Pancreas (tissue), 10 donors: ENCODE results near the gene PRRX2. TPM values are rescaled to one million over a fixed set of nuclear protein-coding genes. Genes with fewer than 3 reads are reported as not detected.

Experiments used
- ATAC-seq, 4 donors: fragments of 200-7000 bp; cut with Tn5 transposase; one replicate each; pipeline versions ENCODE4 v1.8.0 to v1.9.1; 2020; ENCODE audit warnings: mild to moderate bottlenecking in 4 of 4, moderate library complexity in 4 of 4
- DNase-seq, 6 donors: peaks; one replicate each; pipeline ENCODE4 v3.0.0-alpha.2; 2020
- FAIRE-seq: peaks from 2 replicates; lab custom pipeline; 2012; peaks lifted over from hg19 to GRCh38; lab: Jason Lieb, UNC
- H3K27ac ChIP-seq, 4 donors: fragments of 200-600 bp; sonication (generic); 1 replicate in 3 of 4; 2 replicates in 1 of 4; pipeline versions ENCODE4 v1.5.0 to v1.8.0; 2020
- H3K27me3 ChIP-seq, 4 donors: fragments of 200-600 bp; one replicate each; pipeline ENCODE4 v1.8.0; 2021
- H3K36me3 ChIP-seq, 3 donors: fragments of 200-600 bp; sonication (generic) in 1 of 3; one replicate each; pipeline versions ENCODE4 v1.5.0 to v1.8.0; 2020 to 2021
- H3K4me1 ChIP-seq, 3 donors: fragments of 200-600 bp; one replicate each; pipeline ENCODE4 v1.8.0; 2021
- H3K4me3 ChIP-seq, 4 donors: fragments of 200-600 bp; sonication (generic) in 2 of 4; one replicate each; pipeline versions ENCODE4 v1.5.0 to v1.8.0; 2020 to 2021
- H3K9me3 ChIP-seq, 4 donors: fragments of 200-600 bp; one replicate each; pipeline ENCODE4 v1.8.0; 2021
- CTCF ChIP-seq, 4 donors: fragments of 200-600 bp; sonication (generic) in 3 of 4; IDR thresholded peaks; one replicate each; pipeline versions ENCODE4 v1.5.0 to v1.8.0; 2021; ENCODE audit warnings: antibody characterized with exemption in 4 of 4
- WGBS, 2 donors: extraction: QIAGEN DNeasy Blood & Tissue Kit; methylation state at CpG; one replicate each; pipeline ENCODE4 v1.1.7; 2013; 5-methylcytosine and 5-hydroxymethylcytosine counted together
- intact Hi-C, 3 donors: fragments of 100-400 bp; cut with DNase I; formaldehyde crosslinking; loops; one replicate each; pipeline versions ENCODE4 v1.11.1 to v1.14.2; 2022
- polyA plus RNA-seq, 2 donors: library from polyadenylated mRNA; stranded (reverse); fragments of 200-250 nt; gene quantifications; one replicate each; pipeline ENCODE4 v1.2.3, GENCODE V29; 2013
- total RNA-seq, 6 donors: library from RNA; stranded (reverse); fragmentation: NEBNext Ultra II Directional in 4 of 6; extraction: Animal tissue kit (Norgen Biotek cat#: 25700) in 4 of 6; gene quantifications; one replicate each; pipeline versions ENCODE4 v1.2.1 to v1.2.4, GENCODE V29; 2021 to 2023
- donor health status: healthy with polysubstance abuse.
- donor health status: DM: no; HTN: no; CAD: no; lungs with moderate emphysema.
- donor health status: DM: no; HTN: no; CAD: no.
- donor health status: control.
- donor health status: control.
- donor health status: Bipolar disorder and iron deficiency.
- donor health status: DM: yes; HTN: yes; CAD: no.
- donor health status: DM: no; HTN: no; CAD: no.
- donor health status: DM: no; HTN: no; CAD: no.
- donor health status: DM: yes; HTN: yes; CAD: no.

PRRX2 gene
- total and polyA plus RNA-seq, 8 donors: 0.16 to 2.0 (median 0.64) TPM; not detected in 1

DNA sequence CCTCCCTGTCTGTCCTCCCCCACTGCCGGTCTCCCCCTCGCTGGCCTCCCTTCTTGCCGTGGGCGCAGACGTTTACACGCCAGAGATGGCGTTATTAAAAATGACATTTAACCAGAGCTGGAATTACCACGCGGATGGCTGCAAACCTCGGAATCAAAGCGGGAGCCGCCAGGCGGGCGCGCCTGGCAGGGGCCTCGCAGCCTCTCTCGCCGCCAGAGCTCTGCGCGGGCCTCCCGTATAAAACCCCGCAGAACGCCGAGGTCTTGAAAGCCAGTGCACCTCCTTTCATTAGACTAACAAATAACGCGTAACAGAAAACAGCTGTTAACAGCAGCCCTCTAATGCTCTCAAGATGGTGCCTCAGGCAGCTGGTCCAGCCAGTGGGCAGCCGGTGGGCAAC lies 10.2 kb downstream of the PRRX2 start:
- no peaks in the 10 kb centered on the region for H3K36me3 ChIP-seq
- ATAC-seq (no peak), FAIRE-seq (no peak), DNase-seq (no peak)
- no peaks in the 10 kb centered on the region for H3K4me1 ChIP-seq
- no peak for TF ChIP-seq CTCF (IDR thresholded peaks at IDR 0.05)
- no peak overlapping the region for H3K4me3 ChIP-seq
- WGBS, 2 donors: 58 to 59% methylated on average over 27 of the region's 27 CpGs
- intact Hi-C loops: no loop called here
- H3K27me3 ChIP-seq: no peaks in the 10 kb centered on the region
- no peaks in the 10 kb centered on the region for H3K9me3 ChIP-seq
- H3K27ac ChIP-seq: no peak overlapping the region

- no peaks in the 10 kb centered on the region for H3K4me1 ChIP-seq
- 43 to 57% methylated on average over 4 of the region's 4 CpGs for WGBS, 2 donors
- ATAC-seq (no peak), FAIRE-seq (no peak), DNase-seq (no peak)
- H3K4me3 ChIP-seq: no peak overlapping the region
- H3K36me3 ChIP-seq: no peaks in the 10 kb centered on the region
- intact Hi-C loops: no loop called here
- H3K27me3 ChIP-seq: no peaks in the 10 kb centered on the region
- H3K27ac ChIP-seq: no peak overlapping the region
- TF ChIP-seq CTCF (IDR thresholded peaks at IDR 0.05): no peak
- H3K9me3 ChIP-seq: no peaks in the 10 kb centered on the region
Observed at GRCh38 chr9:129676287-129676686, 10.8 kb downstream of the PRRX2 start.

- FAIRE-seq: no peak
- Histone ChIP-seq H3K27me3 (no peaks in the 10 kb centered on the region), H3K36me3 (no peaks in the 10 kb centered on the region), H3K4me3 (no peak overlapping the region), H3K9me3 (no peaks in the 10 kb centered on the region), H3K27ac (no peak overlapping the region), H3K4me1 (no peaks in the 10 kb centered on the region)
- WGBS, 2 donors: 59 to 64% methylated on average over 12 of the region's 12 CpGs
- no peak for TF ChIP-seq CTCF (IDR thresholded peaks at IDR 0.05)
- intact Hi-C loops: no loop called here
- no peak for ATAC-seq
- no peak for DNase-seq
Observed at GRCh38 chr9:129676975-129677374, 11.5 kb downstream of the PRRX2 start.

DNA sequence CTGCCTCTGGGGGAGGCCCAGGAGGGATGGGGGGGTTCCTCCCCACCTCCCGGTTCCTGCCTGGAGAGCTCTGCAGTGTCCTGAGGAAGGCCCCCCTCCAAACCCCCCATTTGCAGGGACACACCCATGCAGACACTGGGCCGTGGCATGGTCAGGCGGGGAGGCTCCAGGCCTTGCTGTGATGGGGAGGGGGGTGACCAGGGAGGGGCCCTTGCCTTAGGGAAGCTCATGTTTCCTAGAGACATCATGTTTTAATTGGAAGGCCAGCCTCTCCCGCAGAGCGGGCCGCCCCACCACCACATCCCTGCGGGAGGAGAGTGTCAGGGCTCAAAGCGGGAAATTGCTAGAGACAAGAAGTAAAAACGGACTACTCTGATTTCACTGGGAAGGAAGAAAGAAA lies 12.0 kb downstream of the PRRX2 start:
- DNase-seq: peak in 1 of 6 donors; percentile 37
- H3K4me1 ChIP-seq: no peaks in the 10 kb centered on the region
- no peak for TF ChIP-seq CTCF (IDR thresholded peaks at IDR 0.05)
- no peaks in the 10 kb centered on the region for H3K27me3 ChIP-seq
- intact Hi-C loops: no loop called here
- H3K27ac ChIP-seq: no peak overlapping the region
- ATAC-seq: no peak
- no peaks in the 10 kb centered on the region for H3K9me3 ChIP-seq
- WGBS, 2 donors: 49 to 50% methylated on average over 9 of the region's 9 CpGs
- no peak overlapping the region for H3K4me3 ChIP-seq
- H3K36me3 ChIP-seq: no peaks in the 10 kb centered on the region
- FAIRE-seq: no peak

DNA sequence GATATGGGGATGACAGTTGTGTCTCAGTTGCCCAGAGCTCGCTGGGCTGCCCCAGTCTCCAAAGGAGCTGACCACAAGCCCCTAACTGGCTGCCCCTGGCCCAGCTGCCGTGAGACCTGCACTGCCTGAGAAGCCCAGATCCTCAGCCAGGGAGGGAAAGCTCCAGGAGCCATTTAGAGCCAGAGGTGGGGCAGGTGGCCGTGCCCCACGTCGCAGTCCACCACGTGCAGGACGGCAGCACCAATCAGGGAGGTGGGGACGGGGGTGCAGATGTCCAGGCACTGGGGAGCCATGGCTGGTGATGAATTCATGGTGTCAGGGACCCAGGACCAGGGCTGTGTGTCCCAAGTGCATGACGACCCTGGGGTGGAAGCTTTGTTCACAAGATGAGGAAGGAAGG lies 13.4 kb downstream of the PRRX2 start:
- no peaks in the 10 kb centered on the region for H3K4me1 ChIP-seq
- FAIRE-seq (no peak), ATAC-seq (no peak), DNase-seq (peak in 1 of 6 donors; percentile 28)
- no peak overlapping the region for H3K4me3 ChIP-seq
- TF ChIP-seq CTCF (IDR thresholded peaks at IDR 0.05): no peak
- H3K27me3 ChIP-seq: no peaks in the 10 kb centered on the region
- intact Hi-C loops: no loop called here
- no peak overlapping the region for H3K27ac ChIP-seq
- no peaks in the 10 kb centered on the region for H3K36me3 ChIP-seq
- no peaks in the 10 kb centered on the region for H3K9me3 ChIP-seq
- 34 to 54% methylated on average over 9 of the region's 9 CpGs for WGBS, 2 donors
